Prostate gland (tissue), 2 donors: Measurements from ENCODE around the gene BRD1.

ENCODE experiments used
- CTCF ChIP-seq, 4 experiments: fragments of 200-600 bp in 2 of 4; fragments of 450-650 bp in 2 of 4; sonication (generic) in 2 of 4; IDR thresholded peaks; 1 replicate in 3 of 4; 2 replicates in 1 of 4; pipeline ENCODE4 v1.5.1; 2016 to 2019; ENCODE audit warnings: antibody characterized with exemption in 4 of 4, mild to moderate bottlenecking in 2 of 4, moderate library complexity in 2 of 4
- POLR2AphosphoS5 ChIP-seq: sonication (generic); formaldehyde crosslinking; IDR thresholded peaks from one replicate; pipeline ENCODE4 v1.6.1; 2017; ENCODE audit warnings: antibody characterized with exemption

GRCh38 chr22:49776891-49777290, 50.8 kb downstream of the BRD1 start:
- no peak for TF ChIP-seq CTCF (IDR thresholded peaks at IDR 0.05)
- TF ChIP-seq POLR2AphosphoS5: no peak
